Panc1 (cell line): ENCODE data around the gene TTC13. TPM values are rescaled to one million over a fixed set of nuclear protein-coding genes. Genes with fewer than 3 reads are reported as not detected.

Experiments
- ATAC-seq: fragments of 200-7000 bp; cut with Tn5 transposase; 2 replicates; pipeline ENCODE4 v1.9.1; 2020; ENCODE audit warnings: mild to moderate bottlenecking, moderate library complexity
- BruUV-seq: library from RNA; stranded (reverse); fragments of 400-500 nt; replicated peaks from 2 replicates; lab custom pipeline; 2021; lab: Mats Ljungman, UMichigan
- CTCF ChIA-PET: fragments of 300-600 bp; sonication (Branson Sonifier 250); formaldehyde crosslinking; loops from one replicate; lab custom pipeline; 2022; ENCODE audit warnings: antibody characterized with exemption; lab: Charles Lee
- POLR2A ChIA-PET: fragments of 300-600 bp; sonication (Branson Sonifier 250); formaldehyde crosslinking; loops from one replicate; lab custom pipeline; 2022; ENCODE audit warnings: antibody characterized with exemption; lab: Charles Lee
- DNase-seq: peaks from one replicate; pipeline ENCODE4 v3.0.0-alpha.2; 2010; ENCODE audit warnings: low read depth, low spot score
- H3K27ac ChIP-seq: 2 replicates; pipeline ENCODE4 v1.5.1; 2011; ENCODE audit warnings: mild to moderate bottlenecking, low read length, inconsistent platforms
- H3K27me3 ChIP-seq: fragments of 200-500 bp; sonication (Bioruptor generic); 2 replicates; pipeline ENCODE4 v1.6.0; 2014; ENCODE audit warnings: low read length, inconsistent platforms; ENCODE audit not compliant: control insufficient read depth, insufficient read depth
- H3K36me3 ChIP-seq: fragments of 200-500 bp; sonication (Bioruptor generic); 2 replicates; pipeline ENCODE4 v1.5.1; 2014; ENCODE audit warnings: inconsistent platforms, mild to moderate bottlenecking, low read length, moderate library complexity; ENCODE audit not compliant: control insufficient read depth, insufficient read depth
- H3K4me1 ChIP-seq: 2 replicates; pipeline ENCODE4 v1.5.1; 2011; ENCODE audit warnings: inconsistent platforms, mild to moderate bottlenecking, low read length, moderate library complexity; ENCODE audit not compliant: control insufficient read depth, insufficient read depth
- H3K4me3 ChIP-seq, 2 experiments: 2 replicates each; pipeline ENCODE4 v1.5.1; 2011 to 2012; ENCODE audit warnings: low read depth in 2 of 2, low read length in 2 of 2, mild to moderate bottlenecking in 2 of 2, inconsistent platforms in 1 of 2, moderate library complexity in 1 of 2
- H3K9me3 ChIP-seq: fragments of 200-500 bp; sonication (Bioruptor generic); 2 replicates; pipeline ENCODE4 v1.5.1; 2014; ENCODE audit warnings: low read depth, mild to moderate bottlenecking, inconsistent platforms, low read length, moderate library complexity; ENCODE audit not compliant: control insufficient read depth, insufficient read depth
- CTCF ChIP-seq: fragments of 450-650 bp; IDR thresholded peaks from 2 replicates; pipeline ENCODE4 v1.5.1; 2017; ENCODE audit warnings: mild to moderate bottlenecking
- POLR2AphosphoS5 ChIP-seq: IDR thresholded peaks from 2 replicates; pipeline ENCODE4 v1.6.1; 2012; ENCODE audit warnings: mild to moderate bottlenecking, low read depth, low read length, moderate library complexity
- SIN3A ChIP-seq: IDR thresholded peaks from 2 replicates; pipeline ENCODE4 v1.6.1; 2012; ENCODE audit warnings: low read depth, mild to moderate bottlenecking, low read length, moderate library complexity, borderline replicate concordance; ENCODE audit not compliant: insufficient read depth
- TCF7L2 ChIP-seq: IDR thresholded peaks from 2 replicates; pipeline ENCODE4 v1.6.1; 2011; ENCODE audit warnings: mild to moderate bottlenecking, low read depth, low read length, inconsistent platforms
- in situ Hi-C: cut with HindIII; loops from 2 replicates; pipeline ENCODE4 v1.10.0; 2016; ENCODE audit warnings: low sequenced_read_pairs, low pct_unique_long_range_greater_than_20kb
- intact Hi-C: fragments of 100-400 bp; cut with micrococcal nuclease; formaldehyde crosslinking; loops from one replicate; pipeline ENCODE4 v1.10.0; 2022; ENCODE audit not compliant: unreplicated experiment
- total RNA-seq: library from RNA; stranded (reverse); gene quantifications from one replicate; pipeline ENCODE4 v1.2.1, GENCODE V29; 2021; ENCODE audit not compliant: unreplicated experiment
- TF ChIP-seq, protein P1 (sequence below), 2 experiments: IDR thresholded peaks; 2 replicates each; pipeline ENCODE4 v1.6.1; 2011 to 2012; ENCODE audit warnings: low read depth in 2 of 2, control low read depth in 1 of 2, low read length in 1 of 2, mild to moderate bottlenecking in 1 of 2, moderate library complexity in 1 of 2; ENCODE audit not compliant: insufficient read depth in 1 of 2

TTC13 gene
- total RNA-seq, 1 experiment from 2014 or later, result 19.0 TPM

DNA sequence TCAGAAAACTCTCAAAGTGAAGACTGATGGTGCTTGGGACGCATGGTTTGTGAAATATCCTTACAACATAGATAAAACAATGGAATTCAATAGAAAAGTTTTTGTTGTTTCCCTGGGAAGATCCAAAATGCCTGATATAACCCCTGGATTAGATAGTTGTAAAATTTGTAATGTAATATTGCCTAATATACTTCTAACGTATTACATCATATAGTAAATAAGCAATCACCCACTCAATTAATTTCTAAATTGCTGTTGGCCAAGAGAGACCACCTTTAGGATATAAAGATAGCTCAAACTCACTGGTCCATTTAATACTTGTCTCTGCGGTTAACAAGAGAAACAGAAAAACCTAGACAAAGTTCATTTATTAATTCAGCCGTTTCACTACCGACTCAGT, 42.2 kb downstream of the TTC13 start:
- Histone ChIP-seq H3K36me3 (no peaks in the 10 kb centered on the region), H3K27ac (no peak overlapping the region), H3K9me3 (no peaks in the 10 kb centered on the region), H3K4me1 (no peaks in the 10 kb centered on the region), H3K27me3 (no peaks in the 10 kb centered on the region), H3K4me3 (no peak overlapping the region)
- CTCF ChIA-PET, result no interaction called here
- intact Hi-C loops, result no loop called here
- ATAC-seq (no peak), DNase-seq (no peak)
- POLR2A ChIA-PET, result no interaction called here
- BruUV-seq, result no TSS peak
- TF ChIP-seq SIN3A (no peak), POLR2AphosphoS5 (no peak)
- in situ Hi-C loops, result no loop called here

DNA sequence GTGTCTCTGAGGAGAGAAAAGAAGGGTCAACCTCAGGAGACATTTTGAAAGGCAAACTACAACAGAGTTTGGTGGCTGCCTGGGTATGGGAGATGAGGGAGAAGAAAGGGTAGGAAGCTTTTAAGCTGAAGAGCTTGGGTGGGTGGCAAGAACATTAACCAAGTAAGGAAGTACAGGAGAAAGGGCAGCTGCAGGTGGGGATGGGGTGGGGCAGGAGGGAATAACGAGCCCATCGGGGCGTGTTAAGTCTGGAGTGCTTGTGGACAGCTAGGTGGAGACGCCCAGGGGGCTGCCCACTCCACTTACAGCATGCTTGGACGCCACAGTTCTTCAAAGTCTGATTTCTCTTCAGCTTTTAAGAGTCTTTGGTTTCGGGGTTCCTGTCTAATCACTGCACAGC, 42.8 kb downstream of the TTC13 start:
- Histone ChIP-seq H3K27me3 (no peaks in the 10 kb centered on the region), H3K4me3 (no peak overlapping the region), H3K27ac (no peak overlapping the region), H3K4me1 (no peaks in the 10 kb centered on the region), H3K9me3 (no peaks in the 10 kb centered on the region), H3K36me3 (no peaks in the 10 kb centered on the region)
- TF ChIP-seq POLR2AphosphoS5, result no peak
- TF ChIP-seq TCF7L2, result no peak
- TF ChIP-seq SIN3A, result no peak
- no peak for TF ChIP-seq CTCF
- TF ChIP-seq, protein P1, sequence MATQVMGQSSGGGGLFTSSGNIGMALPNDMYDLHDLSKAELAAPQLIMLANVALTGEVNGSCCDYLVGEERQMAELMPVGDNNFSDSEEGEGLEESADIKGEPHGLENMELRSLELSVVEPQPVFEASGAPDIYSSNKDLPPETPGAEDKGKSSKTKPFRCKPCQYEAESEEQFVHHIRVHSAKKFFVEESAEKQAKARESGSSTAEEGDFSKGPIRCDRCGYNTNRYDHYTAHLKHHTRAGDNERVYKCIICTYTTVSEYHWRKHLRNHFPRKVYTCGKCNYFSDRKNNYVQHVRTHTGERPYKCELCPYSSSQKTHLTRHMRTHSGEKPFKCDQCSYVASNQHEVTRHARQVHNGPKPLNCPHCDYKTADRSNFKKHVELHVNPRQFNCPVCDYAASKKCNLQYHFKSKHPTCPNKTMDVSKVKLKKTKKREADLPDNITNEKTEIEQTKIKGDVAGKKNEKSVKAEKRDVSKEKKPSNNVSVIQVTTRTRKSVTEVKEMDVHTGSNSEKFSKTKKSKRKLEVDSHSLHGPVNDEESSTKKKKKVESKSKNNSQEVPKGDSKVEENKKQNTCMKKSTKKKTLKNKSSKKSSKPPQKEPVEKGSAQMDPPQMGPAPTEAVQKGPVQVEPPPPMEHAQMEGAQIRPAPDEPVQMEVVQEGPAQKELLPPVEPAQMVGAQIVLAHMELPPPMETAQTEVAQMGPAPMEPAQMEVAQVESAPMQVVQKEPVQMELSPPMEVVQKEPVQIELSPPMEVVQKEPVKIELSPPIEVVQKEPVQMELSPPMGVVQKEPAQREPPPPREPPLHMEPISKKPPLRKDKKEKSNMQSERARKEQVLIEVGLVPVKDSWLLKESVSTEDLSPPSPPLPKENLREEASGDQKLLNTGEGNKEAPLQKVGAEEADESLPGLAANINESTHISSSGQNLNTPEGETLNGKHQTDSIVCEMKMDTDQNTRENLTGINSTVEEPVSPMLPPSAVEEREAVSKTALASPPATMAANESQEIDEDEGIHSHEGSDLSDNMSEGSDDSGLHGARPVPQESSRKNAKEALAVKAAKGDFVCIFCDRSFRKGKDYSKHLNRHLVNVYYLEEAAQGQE (IDR thresholded peaks at IDR 0.05; ENCODE audit: insufficient read depth in 1 of 2, low read depth in 2 of 2, low read length in 1 of 2), result no peak
- POLR2A ChIA-PET, result no interaction called here
- no peak for ATAC-seq
- intact Hi-C loops, result no loop called here
- no TSS peak for BruUV-seq
- in situ Hi-C loops, result no loop called here
- DNase-seq, result no peak
- CTCF ChIA-PET, result no interaction called here

GRCh38 chr1:230930986-230931385, 47.7 kb downstream of the TTC13 start:
- POLR2A ChIA-PET, result no interaction called here
- no peak overlapping the region for H3K27ac ChIP-seq
- H3K36me3 ChIP-seq, result peaks cover 5% of the 10 kb centered on the region; the same call in 1 of the 2 replicates
- no peaks in the 10 kb centered on the region for H3K4me1 ChIP-seq
- intact Hi-C loops (no loop called here), in situ Hi-C loops (no loop called here)
- ATAC-seq, result no peak
- CTCF ChIA-PET, result no interaction called here
- no peak overlapping the region for H3K4me3 ChIP-seq
- H3K9me3 ChIP-seq, result no peaks in the 10 kb centered on the region
- H3K27me3 ChIP-seq, result no peaks in the 10 kb centered on the region
- TF ChIP-seq, protein P1 (IDR thresholded peaks at IDR 0.05; ENCODE audit: insufficient read depth in 1 of 2, low read depth in 2 of 2, low read length in 1 of 2), result no peak
- TF ChIP-seq TCF7L2, result no peak
- TF ChIP-seq POLR2AphosphoS5, result no peak
- no peak for TF ChIP-seq CTCF
- TF ChIP-seq SIN3A, result no peak
- no TSS peak for BruUV-seq
- no peak for DNase-seq
